ENCODE results near the gene CENPN. TPM values are rescaled to one million over a fixed set of nuclear protein-coding genes. Genes with fewer than 3 reads are reported as not detected.

The CENPN gene
- total and polyA plus RNA-seq, 7 donors: 3.8 to 12.1 (median 5.3) TPM

DNA sequence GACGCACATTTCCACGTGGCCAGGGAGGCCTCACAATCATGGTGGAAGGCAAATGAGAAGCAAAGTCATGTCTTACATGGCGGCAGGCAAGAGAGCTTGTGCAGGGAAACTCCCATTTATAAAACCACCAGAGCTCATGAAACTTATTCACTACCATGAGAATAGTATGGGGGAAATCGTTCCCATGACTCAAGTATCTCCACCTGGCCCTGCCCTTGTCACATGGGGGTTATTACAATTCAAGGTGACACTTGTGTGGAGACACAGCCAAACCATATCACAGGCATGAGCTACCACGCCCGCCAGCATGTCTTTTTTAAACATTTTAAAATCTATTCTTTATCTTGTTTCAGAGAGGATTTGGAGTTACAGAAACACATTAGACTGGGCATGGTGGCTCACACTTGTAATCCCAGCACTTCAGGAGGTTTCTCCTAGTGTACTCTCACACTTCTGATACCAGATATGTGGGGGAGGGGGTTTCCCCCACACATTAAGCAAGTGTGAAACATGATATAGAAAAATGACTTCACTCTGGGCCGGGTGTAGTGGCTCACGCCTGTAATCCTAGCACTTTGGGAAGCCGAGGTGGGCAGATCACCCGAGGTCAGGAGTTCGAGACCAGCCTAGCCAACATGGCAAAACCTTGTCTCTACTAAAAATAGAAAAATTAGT is 23.1 kb downstream of the CENPN start:
- Histone ChIP-seq H3K27me3 (no peaks in the 10 kb centered on the region), H3K4me1 (no peaks in the 10 kb centered on the region), H3K36me3 (no peaks in the 10 kb centered on the region), H3K4me3 (no peak overlapping the region), H3K27ac (no peak overlapping the region), H3K9me3 (no peaks in the 10 kb centered on the region)
- WGBS, 2 donors: 84 to 94% methylated on average over 11 of the region's 11 CpGs
- no peak for DNase-seq
- intact Hi-C loops (cut with DNase I): loop anchor here (10.0 kb wide), 1 partner anchor 175 kb away; no protein-coding TSS in a partner anchor
- TF ChIP-seq POLR2AphosphoS5 (IDR thresholded peaks at IDR 0.05): no peak
- TF ChIP-seq, protein P1, sequence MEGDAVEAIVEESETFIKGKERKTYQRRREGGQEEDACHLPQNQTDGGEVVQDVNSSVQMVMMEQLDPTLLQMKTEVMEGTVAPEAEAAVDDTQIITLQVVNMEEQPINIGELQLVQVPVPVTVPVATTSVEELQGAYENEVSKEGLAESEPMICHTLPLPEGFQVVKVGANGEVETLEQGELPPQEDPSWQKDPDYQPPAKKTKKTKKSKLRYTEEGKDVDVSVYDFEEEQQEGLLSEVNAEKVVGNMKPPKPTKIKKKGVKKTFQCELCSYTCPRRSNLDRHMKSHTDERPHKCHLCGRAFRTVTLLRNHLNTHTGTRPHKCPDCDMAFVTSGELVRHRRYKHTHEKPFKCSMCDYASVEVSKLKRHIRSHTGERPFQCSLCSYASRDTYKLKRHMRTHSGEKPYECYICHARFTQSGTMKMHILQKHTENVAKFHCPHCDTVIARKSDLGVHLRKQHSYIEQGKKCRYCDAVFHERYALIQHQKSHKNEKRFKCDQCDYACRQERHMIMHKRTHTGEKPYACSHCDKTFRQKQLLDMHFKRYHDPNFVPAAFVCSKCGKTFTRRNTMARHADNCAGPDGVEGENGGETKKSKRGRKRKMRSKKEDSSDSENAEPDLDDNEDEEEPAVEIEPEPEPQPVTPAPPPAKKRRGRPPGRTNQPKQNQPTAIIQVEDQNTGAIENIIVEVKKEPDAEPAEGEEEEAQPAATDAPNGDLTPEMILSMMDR (IDR thresholded peaks at IDR 0.05): no peak
- TF ChIP-seq POLR2A (IDR thresholded peaks at IDR 0.05): no peak
- TF ChIP-seq EP300 (IDR thresholded peaks at IDR 0.05): no peak

DNA sequence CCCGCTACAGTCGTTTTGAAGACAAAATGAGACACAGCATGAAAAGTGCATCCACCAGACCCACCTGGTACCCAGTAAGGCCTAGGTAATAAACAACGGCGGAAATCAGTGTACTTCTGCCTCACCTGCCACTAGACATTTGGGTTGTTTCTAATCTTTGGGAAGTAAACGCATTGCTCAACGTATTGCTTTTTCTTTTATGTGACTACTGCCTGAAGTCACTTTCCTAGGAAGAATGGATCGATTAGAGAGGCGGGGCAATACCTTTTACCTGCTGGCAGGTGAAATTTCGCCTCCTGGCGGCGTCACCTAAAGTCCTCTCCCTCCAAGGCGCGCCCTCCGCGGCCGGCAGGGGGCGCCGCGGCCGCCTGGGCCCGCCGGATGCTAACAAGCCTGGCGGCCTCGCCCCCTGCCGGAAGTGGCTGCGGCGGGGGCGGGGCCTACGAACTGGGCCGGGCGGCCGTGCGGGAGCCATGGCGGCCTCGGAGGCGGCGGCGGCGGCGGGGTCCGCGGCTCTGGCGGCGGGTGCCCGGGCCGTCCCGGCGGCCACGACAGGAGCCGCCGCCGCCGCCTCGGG is 28.5 kb downstream of the CENPN start, which contains the start of gene ATMIN:
ATMIN (plus strand) TSS at position 445 of the 577 bp plus-strand sequence; CDS start at position 474, 29 bp downstream.
- Histone ChIP-seq H3K4me3 (peak within 1 kb of the TSS; percentile 61 to 84 (median 71)), H3K27me3 (no peaks in the 10 kb centered on the region), H3K36me3 (no peaks in the 10 kb centered on the region), H3K9me3 (no peaks in the 10 kb centered on the region), H3K4me1 (peaks cover 0 to 32% (median 23%) of the 10 kb centered on the region in 4 donors), H3K27ac (peak within 1 kb of the TSS; percentile 60 to 86 (median 78))
- DNase-seq: peak; percentile 89
- peak in 2 of 4 donors; percentile 63 to 67 for TF ChIP-seq POLR2AphosphoS5 (IDR thresholded peaks at IDR 0.05)
- no peak for TF ChIP-seq POLR2A (IDR thresholded peaks at IDR 0.05)
- TF ChIP-seq, protein P1 (IDR thresholded peaks at IDR 0.05): peak; percentile 82 to 98 (median 90)
- no peak for TF ChIP-seq EP300 (IDR thresholded peaks at IDR 0.05)
- 3 to 5% methylated on average over 54 of the region's 54 CpGs for WGBS, 2 donors
- intact Hi-C loops (cut with DNase I): loop anchor here (2.0 to 10.0 kb wide), 4 partner anchors 29 to 702 kb away; partner anchors contain the start of genes CENPN, CMC2 and GCSH

DNA sequence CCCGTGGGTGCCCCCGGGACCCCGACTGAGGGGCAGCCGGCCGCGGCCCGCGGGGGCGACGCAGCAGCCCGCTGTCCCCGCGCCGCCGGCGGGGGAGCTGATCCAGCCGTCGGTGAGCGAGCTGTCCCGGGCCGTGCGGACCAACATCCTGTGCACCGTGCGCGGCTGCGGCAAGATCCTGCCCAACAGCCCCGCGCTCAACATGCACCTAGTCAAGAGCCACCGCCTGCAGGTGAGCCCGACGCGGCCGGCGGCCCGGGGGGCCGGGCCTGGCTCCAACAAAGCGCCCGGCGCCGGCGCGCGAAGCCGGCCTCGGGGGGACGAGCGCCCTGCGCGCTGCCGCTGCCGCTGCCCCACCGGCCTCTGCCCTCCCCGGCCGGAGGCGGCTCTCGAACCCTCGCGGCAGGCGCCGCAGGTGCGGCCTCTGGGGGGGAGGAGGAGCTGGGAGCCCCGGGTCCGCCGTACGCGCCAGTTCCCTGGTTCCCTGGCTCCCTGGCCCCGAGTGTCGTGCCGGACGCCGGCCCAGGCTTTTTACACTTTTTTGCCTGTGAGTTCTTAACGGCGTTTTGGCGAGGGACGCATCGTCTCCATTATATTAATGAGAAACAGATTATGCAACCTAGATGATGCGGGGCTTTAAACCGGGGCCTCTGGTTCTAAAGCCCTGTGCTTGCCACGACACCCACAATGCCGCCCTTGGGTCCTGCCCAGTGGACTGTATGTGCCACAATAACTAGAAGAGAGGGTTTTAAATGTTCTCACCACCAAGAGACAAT is 29.1 kb downstream of the CENPN start:
- peaks cover 0 to 32% (median 23%) of the 10 kb centered on the region in 4 donors for H3K4me1 ChIP-seq
- intact Hi-C loops (cut with DNase I): loop anchor here (2.0 to 10.0 kb wide), 5 partner anchors 29 to 701 kb away; partner anchors contain the start of genes C16orf46, CENPN, CMC2 and GCSH
- H3K9me3 ChIP-seq: no peaks in the 10 kb centered on the region
- 0 to 1% methylated on average over 80 of the region's 80 CpGs for WGBS, 2 donors
- H3K4me3 ChIP-seq: peak overlapping the region; percentile 61 to 84 (median 71)
- H3K27ac ChIP-seq: peak overlapping the region; percentile 60 to 86 (median 78)
- H3K27me3 ChIP-seq: no peaks in the 10 kb centered on the region
- peak; percentile 72 for DNase-seq
- TF ChIP-seq, protein P1 (IDR thresholded peaks at IDR 0.05): no peak
- TF ChIP-seq EP300 (IDR thresholded peaks at IDR 0.05) (no peak), POLR2A (IDR thresholded peaks at IDR 0.05) (no peak), POLR2AphosphoS5 (IDR thresholded peaks at IDR 0.05) (no peak)
- H3K36me3 ChIP-seq: peaks cover 0 to under 1% (median 0%) of the 10 kb centered on the region in 4 donors

DNA sequence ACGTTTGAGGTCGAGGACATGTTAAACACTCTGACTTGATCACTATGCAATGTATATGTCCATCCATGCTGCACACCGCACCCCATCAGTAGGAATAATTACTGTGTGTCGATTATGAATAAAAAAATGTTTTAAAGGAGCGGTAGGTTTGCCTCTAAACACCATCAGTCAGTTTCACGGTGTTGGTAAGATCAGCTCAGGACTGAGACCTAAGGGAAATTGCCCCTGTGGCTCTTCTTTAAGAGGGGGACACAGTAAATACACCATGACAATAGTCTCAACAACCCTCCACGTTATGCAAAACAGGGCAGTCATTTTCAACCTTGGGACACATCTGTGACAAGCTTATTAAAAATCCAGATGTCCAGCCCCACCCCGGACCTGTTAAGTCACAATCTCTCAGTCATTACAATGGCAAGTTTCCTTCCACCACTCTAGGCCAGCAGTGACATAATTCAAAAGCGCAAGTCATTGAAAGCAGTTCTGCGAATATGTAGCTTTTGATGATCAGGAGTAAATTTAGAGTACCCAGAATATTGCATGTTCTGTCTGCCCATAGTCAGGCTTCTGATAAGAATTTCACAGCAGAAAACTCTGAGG is 29.8 kb downstream of the CENPN start:
- DNase-seq: no peak
- WGBS, 2 donors: 21 to 34% methylated on average over 10 of the region's 10 CpGs
- H3K9me3 ChIP-seq: no peaks in the 10 kb centered on the region
- TF ChIP-seq EP300 (IDR thresholded peaks at IDR 0.05) (no peak), POLR2A (IDR thresholded peaks at IDR 0.05) (no peak), POLR2AphosphoS5 (IDR thresholded peaks at IDR 0.05) (no peak)
- TF ChIP-seq, protein P1 (IDR thresholded peaks at IDR 0.05): no peak
- H3K27ac ChIP-seq: peak overlapping the region; percentile 60 to 86 (median 78)
- intact Hi-C loops (cut with DNase I): loop anchor here (2.0 to 10.0 kb wide), 4 partner anchors 40 to 700 kb away; partner anchors contain the start of genes C16orf46 and GCSH
- no peaks in the 10 kb centered on the region for H3K27me3 ChIP-seq
- H3K36me3 ChIP-seq: peaks cover 0 to 8% (median 4%) of the 10 kb centered on the region in 4 donors
- peaks cover 0 to 32% (median 23%) of the 10 kb centered on the region in 4 donors for H3K4me1 ChIP-seq
- peak overlapping the region; percentile 61 to 84 (median 71) for H3K4me3 ChIP-seq
